ENCODE data around the gene B3GNT3. TPM values are rescaled to one million over a fixed set of nuclear protein-coding genes. Genes with fewer than 3 reads are reported as not detected.

B3GNT3 gene
- total and polyA plus RNA-seq, 2 experiments from 2014 or later: not detected

GRCh38 chr19:17859533-17860330, 64.8 kb downstream of the B3GNT3 start, which contains the start of gene RPL18A:
Gene RPL18A, plus strand, starts transcription at chr19:17859910. Its CDS starts 47 bp downstream, at chr19:17859957.
- DNase-seq (ENCODE audit: low read depth in 1 of 2, low spot score in 1 of 2): peak; percentile 99 to 100
- TF ChIP-seq CTCF (IDR thresholded peaks at IDR 0.05; ENCODE audit: low read depth, low read length): peak; percentile 94
- H3K27ac ChIP-seq: peak within 1 kb of the TSS; percentile 36
- H3K9me3 ChIP-seq (ENCODE audit: low read depth): no peaks in the 10 kb centered on the region
- no peaks in the 10 kb centered on the region for H3K27me3 ChIP-seq
- peaks cover 26% of the 10 kb centered on the region for H3K36me3 ChIP-seq
- H3K4me1 ChIP-seq (ENCODE audit: low read depth): peaks cover 6% of the 10 kb centered on the region
- peak within 1 kb of the TSS; percentile 95 for H3K4me3 ChIP-seq

DNA sequence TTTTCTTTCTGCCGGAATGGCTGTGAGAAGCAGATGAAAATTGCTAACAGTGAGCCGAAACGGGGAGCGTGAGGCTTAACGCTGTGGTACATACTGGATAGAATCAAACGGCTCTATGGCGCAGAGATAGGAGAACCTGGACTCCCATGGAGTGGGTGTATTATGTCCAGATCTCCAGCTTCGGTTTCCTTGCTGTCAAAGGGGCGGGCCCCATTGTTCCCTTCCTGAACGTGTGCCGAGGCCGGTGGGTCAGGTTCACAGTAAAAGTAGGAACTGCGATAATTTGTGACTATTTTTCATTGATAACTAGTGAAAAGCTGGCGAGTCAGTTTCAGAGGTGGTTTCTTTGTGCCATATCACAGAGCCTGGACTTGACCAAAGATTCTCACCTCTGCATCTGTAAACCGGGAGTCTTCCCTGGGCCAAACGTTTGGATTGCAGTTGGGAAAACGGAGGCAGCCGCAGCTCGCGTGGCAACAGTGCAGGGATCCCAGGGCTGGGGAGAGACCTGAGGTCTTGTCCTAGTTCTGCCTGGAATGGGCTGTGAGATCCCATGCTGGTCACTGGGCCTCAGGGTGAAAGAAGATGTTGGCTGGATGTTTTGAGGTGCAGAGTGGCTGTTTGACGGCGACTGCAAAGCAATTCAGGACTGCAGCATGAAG, 65.5 kb downstream of the B3GNT3 start:
- H3K4me3 ChIP-seq: peak overlapping the region; percentile 95
- no peak for DNase-seq (ENCODE audit: low read depth in 1 of 2, low spot score in 1 of 2)
- peak overlapping the region; percentile 20 for H3K27ac ChIP-seq
- peaks cover 6% of the 10 kb centered on the region for H3K4me1 ChIP-seq (ENCODE audit: low read depth)
- TF ChIP-seq CTCF (IDR thresholded peaks at IDR 0.05; ENCODE audit: low read depth, low read length): no peak
- H3K36me3 ChIP-seq: peaks cover 26% of the 10 kb centered on the region
- no peaks in the 10 kb centered on the region for H3K9me3 ChIP-seq (ENCODE audit: low read depth)
- no peaks in the 10 kb centered on the region for H3K27me3 ChIP-seq

DNA sequence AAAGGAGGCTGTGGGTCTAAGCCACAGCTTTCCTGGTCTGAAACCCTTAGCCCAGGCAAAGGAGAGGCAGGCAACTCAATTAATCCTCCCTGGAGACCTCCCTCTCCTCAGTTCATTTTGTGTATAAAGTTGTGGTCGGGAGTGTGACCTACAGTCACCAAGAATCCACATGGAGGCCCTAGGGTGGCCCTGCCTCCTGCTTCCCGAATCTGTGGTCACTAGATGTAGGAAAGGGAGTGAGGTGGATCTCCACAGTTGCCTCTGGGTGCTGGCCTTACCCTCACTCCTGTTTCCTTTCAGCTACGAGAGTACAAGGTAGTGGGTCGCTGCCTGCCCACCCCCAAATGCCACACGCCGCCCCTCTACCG, 66.0 kb downstream of the B3GNT3 start:
- Histone ChIP-seq H3K27ac (peak overlapping the region; percentile 4), H3K36me3 (peaks cover 26% of the 10 kb centered on the region)

DNA sequence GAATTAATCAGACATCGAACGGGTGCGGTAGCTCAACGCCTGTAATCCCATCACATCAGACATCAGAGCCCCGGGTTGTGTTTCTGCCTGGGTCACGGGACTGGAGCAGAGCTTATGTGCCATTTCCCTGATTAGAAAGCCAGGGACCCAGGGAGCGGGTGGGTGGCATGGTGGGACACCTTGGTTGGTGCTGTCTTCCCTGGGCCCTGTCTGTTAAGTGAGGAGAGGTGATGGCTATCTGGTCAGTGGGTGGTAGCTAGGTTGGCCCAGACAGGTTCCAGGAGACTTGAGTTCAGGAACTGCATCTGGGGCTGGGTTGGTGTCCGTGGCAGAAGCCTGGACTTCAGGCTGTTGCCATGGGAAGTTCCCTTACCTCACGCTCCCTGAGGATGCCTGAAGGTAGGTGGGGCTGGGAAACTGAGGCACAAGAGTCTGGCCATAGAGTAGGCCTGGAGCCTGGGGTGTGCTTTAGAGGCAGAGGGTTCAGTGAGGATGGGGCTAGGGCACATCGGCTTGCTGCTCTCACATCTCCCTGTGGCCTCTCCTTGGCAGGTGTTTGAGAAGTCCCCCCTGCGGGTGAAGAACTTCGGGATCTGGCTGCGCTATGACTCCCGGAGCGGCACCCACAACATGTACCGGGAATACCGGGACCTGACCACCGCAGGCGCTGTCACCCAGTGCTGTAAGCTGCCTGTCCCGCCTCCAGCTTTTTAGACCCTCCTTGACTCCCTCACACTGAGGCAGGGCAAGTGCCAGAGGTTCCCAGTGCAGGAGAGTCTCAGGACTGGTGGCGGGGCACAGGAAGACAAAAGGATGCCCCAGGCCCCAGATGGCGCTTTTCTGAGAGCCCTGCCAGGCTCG, 66.8 kb downstream of the B3GNT3 start:
- Histone ChIP-seq H3K27ac (peak overlapping the region; percentile 4), H3K9me3 (ENCODE audit: low read depth) (no peaks in the 10 kb centered on the region), H3K4me3 (no peak overlapping the region), H3K27me3 (no peaks in the 10 kb centered on the region), H3K36me3 (peaks cover 26% of the 10 kb centered on the region), H3K4me1 (ENCODE audit: low read depth) (peaks cover 6% of the 10 kb centered on the region)
- TF ChIP-seq CTCF (IDR thresholded peaks at IDR 0.05; ENCODE audit: low read depth, low read length): no peak
- DNase-seq (ENCODE audit: low read depth in 1 of 2, low spot score in 1 of 2): no peak

More for the DNA sequence above, 66.0 kb downstream of the B3GNT3 start:
- no peak for TF ChIP-seq CTCF (IDR thresholded peaks at IDR 0.05; ENCODE audit: low read depth, low read length)
- Histone ChIP-seq H3K4me3 (peak overlapping the region; percentile 95), H3K4me1 (ENCODE audit: low read depth) (peaks cover 6% of the 10 kb centered on the region), H3K27me3 (no peaks in the 10 kb centered on the region), H3K9me3 (ENCODE audit: low read depth) (no peaks in the 10 kb centered on the region)
- DNase-seq (ENCODE audit: low read depth in 1 of 2, low spot score in 1 of 2): no peak
